Progenitor cell of endocrine pancreas (in vitro differentiated cells): ENCODE data around the gene PAFAH1B2. TPM values are rescaled to one million over a fixed set of nuclear protein-coding genes. Genes with fewer than 3 reads are reported as not detected.

Experiments used
- DNase-seq: peaks from one replicate; pipeline ENCODE4 v3.0.0; 2021; ENCODE audit warnings: low spot score; ENCODE audit not compliant: unreplicated experiment
- H3K27ac Mint-ChIP-seq: 2 replicates; pipeline ENCODE4 v1.8.0; 2021; ENCODE audit warnings: mild to moderate bottlenecking, moderate library complexity, mixed read lengths
- H3K27me3 Mint-ChIP-seq: 2 replicates; pipeline ENCODE4 v1.8.0; 2021; ENCODE audit warnings: mixed read lengths
- H3K36me3 Mint-ChIP-seq: 2 replicates; pipeline ENCODE4 v1.8.0; 2022; ENCODE audit warnings: mixed read lengths; ENCODE audit not compliant: insufficient read depth
- H3K4me1 Mint-ChIP-seq: 2 replicates; pipeline ENCODE4 v1.8.0; 2021; ENCODE audit warnings: low read depth, mixed read lengths
- H3K4me3 Mint-ChIP-seq: 2 replicates; pipeline ENCODE4 v1.8.0; 2021; ENCODE audit warnings: low read depth, mild to moderate bottlenecking, moderate library complexity, mixed read lengths
- H3K9me3 Mint-ChIP-seq: 2 replicates; pipeline ENCODE4 v1.8.0; 2021; ENCODE audit warnings: low read depth, mixed read lengths
- CTCF ChIP-seq: fragments of 200-600 bp; sonication (generic); IDR thresholded peaks from one replicate; pipeline ENCODE4 v1.5.0; 2021; ENCODE audit warnings: antibody characterized with exemption, mild to moderate bottlenecking; ENCODE audit not compliant: unreplicated experiment
- total RNA-seq: library from RNA; stranded (reverse); gene quantifications from 2 replicates; pipeline ENCODE4 v1.2.1, GENCODE V29; 2021

PAFAH1B2 gene
- total RNA-seq, 1 donor from 2014 or later: 121 TPM

- peak overlapping the region; percentile 29 for H3K4me3 Mint-ChIP-seq
- TF ChIP-seq CTCF: no peak
- H3K27me3 Mint-ChIP-seq: peaks cover 18% of the 10 kb centered on the region
- no peaks in the 10 kb centered on the region for H3K9me3 Mint-ChIP-seq
- peaks cover 3% of the 10 kb centered on the region for H3K4me1 Mint-ChIP-seq
- H3K36me3 Mint-ChIP-seq: peaks cover 9% of the 10 kb centered on the region
- no peak for DNase-seq
- no peak overlapping the region for H3K27ac Mint-ChIP-seq
Measured at GRCh38 chr11:117199916-117200812, 56.1 kb downstream of the PAFAH1B2 start.

- Mint-ChIP-seq H3K4me3 (no peak overlapping the region), H3K4me1 (peaks cover 3% of the 10 kb centered on the region), H3K36me3 (peaks cover 8% of the 10 kb centered on the region), H3K27me3 (peaks cover 18% of the 10 kb centered on the region), H3K9me3 (no peaks in the 10 kb centered on the region), H3K27ac (peak overlapping the region; percentile 46)
- TF ChIP-seq CTCF: no peak
- DNase-seq: no peak
Measured at GRCh38 chr11:117200813-117201657, 56.9 kb downstream of the PAFAH1B2 start.

- TF ChIP-seq CTCF: no peak
- Mint-ChIP-seq H3K4me1 (peaks cover 3% of the 10 kb centered on the region), H3K36me3 (peaks cover 8% of the 10 kb centered on the region), H3K9me3 (no peaks in the 10 kb centered on the region), H3K27ac (no peak overlapping the region), H3K27me3 (peaks cover 18% of the 10 kb centered on the region), H3K4me3 (no peak overlapping the region)
- no peak for DNase-seq
Measured at GRCh38 chr11:117201658-117202305, 57.7 kb downstream of the PAFAH1B2 start.

GRCh38 chr11:117202386-117203068 is 58.4 kb downstream of the PAFAH1B2 start:
- H3K9me3 Mint-ChIP-seq: no peaks in the 10 kb centered on the region
- no peak overlapping the region for H3K27ac Mint-ChIP-seq
- peaks cover 5% of the 10 kb centered on the region for H3K36me3 Mint-ChIP-seq
- no peak overlapping the region for H3K4me3 Mint-ChIP-seq
- DNase-seq: no peak
- TF ChIP-seq CTCF: no peak
- H3K4me1 Mint-ChIP-seq: peaks cover 3% of the 10 kb centered on the region
- peaks cover 18% of the 10 kb centered on the region for H3K27me3 Mint-ChIP-seq

- TF ChIP-seq CTCF: no peak
- no peak for DNase-seq
- H3K27ac Mint-ChIP-seq: no peak overlapping the region
- peaks cover 17% of the 10 kb centered on the region for H3K27me3 Mint-ChIP-seq
- no peak overlapping the region for H3K4me3 Mint-ChIP-seq
- H3K4me1 Mint-ChIP-seq: peaks cover 2% of the 10 kb centered on the region
- H3K36me3 Mint-ChIP-seq: peaks cover 4% of the 10 kb centered on the region
- no peaks in the 10 kb centered on the region for H3K9me3 Mint-ChIP-seq
Measured at GRCh38 chr11:117203069-117203407, 59.0 kb downstream of the PAFAH1B2 start.
